DLD1 (cell line): ENCODE data around the gene EFEMP2.

Experiments
- in situ Hi-C: cut with HindIII; loops from 2 replicates; pipeline ENCODE4 v1.10.0; 2017; ENCODE audit warnings: low sequenced_read_pairs

The EFEMP2 gene

GRCh38 chr11:65885808-65886536, 13.4 kb upstream of the EFEMP2 start:
- in situ Hi-C loops, result no loop called here

DNA sequence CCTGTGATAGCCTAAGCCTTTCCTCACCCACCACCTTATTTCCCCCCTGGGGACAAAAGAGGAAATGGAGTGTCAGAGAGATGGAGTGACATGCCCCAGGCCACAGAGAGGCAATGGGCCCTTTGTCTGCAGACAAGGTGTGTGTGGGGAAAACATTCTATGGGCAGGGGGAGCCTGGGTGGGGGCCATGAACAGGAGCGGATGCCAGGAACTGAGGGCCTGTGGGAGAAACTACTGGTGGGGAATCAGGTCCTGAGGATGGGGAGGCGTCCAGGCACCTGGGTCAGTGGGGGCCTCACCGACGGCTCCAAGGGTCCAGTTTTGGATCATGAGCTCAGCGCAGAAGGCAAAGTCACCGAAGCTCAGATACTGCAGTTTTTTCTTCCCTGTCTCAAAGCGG, 12.6 kb upstream of the EFEMP2 start:
- in situ Hi-C loops, result no loop called here

- in situ Hi-C loops, result no loop called here
These were observed 12.1 kb upstream of the EFEMP2 start for GRCh38 chr11:65884716-65885092.

DNA sequence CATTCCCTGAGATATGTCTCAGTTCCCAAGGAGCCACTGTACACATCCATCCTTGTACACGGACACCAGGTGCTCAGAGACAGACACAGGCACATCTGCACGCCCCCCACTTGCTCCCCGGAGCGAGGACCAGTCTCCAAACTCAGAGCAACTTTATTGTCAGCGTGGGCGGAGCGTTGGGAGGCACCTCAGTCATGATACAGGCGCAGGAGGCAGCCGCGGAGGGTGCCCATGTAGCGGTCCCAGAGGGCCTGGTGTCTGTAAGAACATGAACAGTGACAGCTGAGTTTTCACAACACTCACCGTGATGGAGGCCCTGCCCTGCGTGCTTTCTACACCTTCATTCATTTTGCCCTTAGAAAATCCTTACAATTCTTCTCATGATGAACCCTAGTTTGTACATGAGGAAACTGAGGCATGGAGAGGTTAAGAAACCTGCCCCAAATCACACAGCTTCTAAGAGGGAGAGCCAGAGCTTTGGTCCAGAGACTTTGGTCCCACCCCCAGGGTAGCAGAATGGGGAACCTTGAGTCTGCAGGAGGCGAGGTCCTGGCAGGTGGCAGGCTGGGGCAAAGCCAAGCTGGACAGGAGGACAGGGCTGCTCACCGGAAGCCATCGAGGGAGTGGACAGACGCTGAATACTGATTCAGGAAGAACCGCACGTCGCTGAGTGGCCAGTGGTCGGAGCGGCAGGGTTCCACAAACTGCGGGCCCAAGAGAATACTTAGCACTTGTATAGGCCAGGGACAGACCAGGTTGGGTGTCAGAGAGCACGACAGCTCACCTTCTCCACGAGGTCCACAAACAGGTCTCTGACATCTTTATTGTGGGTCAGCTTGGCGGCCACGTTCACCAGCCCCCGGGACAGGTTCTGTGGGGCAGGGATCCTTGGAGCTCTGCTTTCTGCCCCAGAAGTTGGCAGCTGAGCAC, 11.5 kb upstream of the EFEMP2 start:
- in situ Hi-C loops, result no loop called here

GRCh38 chr11:65883058-65883761, 10.6 kb upstream of the EFEMP2 start:
- in situ Hi-C loops, result no loop called here

DNA sequence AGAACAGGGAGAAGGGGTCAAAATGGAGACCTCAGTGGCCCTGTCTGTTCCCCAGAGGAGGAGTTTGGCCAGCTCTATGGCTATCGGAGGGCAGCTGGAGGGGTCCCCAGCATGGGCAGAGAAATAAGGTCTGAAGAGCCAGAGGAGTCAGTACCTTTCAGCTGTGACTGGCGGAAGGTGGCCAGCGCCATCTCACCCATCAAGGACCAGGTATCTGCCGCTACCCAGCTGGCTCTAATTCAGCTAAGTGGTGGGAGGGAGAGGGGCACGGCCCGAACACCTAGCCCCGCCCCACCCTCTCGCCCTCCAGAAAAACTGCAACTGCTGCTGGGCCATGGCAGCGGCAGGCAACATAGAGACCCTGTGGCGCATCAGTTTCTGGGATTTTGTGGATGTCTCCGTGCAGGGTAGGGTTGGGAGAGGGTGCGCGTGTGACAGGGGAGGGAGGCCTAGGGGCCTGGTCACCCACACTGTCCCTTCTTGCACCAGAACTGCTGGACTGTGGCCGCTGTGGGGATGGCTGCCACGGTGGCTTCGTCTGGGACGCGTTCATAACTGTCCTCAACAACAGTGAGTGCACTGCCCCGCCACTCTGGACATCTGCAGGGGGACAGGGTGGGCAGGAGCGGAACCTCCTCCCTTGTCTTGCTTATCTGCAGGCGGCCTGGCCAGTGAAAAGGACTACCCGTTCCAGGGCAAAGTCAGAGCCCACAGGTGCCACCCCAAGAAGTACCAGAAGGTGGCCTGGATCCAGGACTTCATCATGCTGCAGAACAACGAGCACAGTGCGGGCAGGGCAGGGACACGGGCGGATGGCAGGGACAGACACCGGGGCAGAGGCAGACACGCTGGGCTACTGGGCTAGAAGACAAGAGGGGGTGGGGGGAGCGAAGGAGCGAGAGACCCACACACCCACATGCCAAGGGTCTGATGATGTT, 9.8 kb upstream of the EFEMP2 start:
- in situ Hi-C loops, result no loop called here

- in situ Hi-C loops, result no loop called here
These were observed 8.3 kb upstream of the EFEMP2 start for GRCh38 chr11:65880844-65881421.

DNA sequence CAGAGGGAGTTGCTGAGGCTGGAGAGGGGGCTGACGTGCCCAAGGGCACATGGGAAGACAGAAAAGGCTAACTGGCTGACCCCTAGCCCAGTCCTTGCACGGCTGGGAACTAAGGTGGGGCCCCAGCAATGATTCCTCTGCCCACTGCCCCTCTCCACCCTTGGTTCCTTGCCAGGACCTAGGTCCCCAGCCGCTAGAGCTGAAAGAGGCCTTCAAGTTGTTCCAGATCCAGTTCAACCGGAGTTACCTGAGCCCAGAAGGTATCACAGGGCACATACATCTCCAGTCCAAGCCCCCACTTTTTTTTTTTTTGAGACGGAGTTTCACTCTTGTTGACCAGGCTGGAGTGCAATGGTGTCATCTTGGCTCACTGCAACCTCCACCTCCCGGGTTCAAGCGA, 7.4 kb upstream of the EFEMP2 start:
- in situ Hi-C loops, result no loop called here

- in situ Hi-C loops, result no loop called here
These were observed 7.0 kb upstream of the EFEMP2 start, which contains the start of gene CTSW for GRCh38 chr11:65879617-65880016. Gene CTSW, plus strand, starts transcription at chr11:65879837. Its CDS starts 18 bp downstream, at chr11:65879855.

DNA sequence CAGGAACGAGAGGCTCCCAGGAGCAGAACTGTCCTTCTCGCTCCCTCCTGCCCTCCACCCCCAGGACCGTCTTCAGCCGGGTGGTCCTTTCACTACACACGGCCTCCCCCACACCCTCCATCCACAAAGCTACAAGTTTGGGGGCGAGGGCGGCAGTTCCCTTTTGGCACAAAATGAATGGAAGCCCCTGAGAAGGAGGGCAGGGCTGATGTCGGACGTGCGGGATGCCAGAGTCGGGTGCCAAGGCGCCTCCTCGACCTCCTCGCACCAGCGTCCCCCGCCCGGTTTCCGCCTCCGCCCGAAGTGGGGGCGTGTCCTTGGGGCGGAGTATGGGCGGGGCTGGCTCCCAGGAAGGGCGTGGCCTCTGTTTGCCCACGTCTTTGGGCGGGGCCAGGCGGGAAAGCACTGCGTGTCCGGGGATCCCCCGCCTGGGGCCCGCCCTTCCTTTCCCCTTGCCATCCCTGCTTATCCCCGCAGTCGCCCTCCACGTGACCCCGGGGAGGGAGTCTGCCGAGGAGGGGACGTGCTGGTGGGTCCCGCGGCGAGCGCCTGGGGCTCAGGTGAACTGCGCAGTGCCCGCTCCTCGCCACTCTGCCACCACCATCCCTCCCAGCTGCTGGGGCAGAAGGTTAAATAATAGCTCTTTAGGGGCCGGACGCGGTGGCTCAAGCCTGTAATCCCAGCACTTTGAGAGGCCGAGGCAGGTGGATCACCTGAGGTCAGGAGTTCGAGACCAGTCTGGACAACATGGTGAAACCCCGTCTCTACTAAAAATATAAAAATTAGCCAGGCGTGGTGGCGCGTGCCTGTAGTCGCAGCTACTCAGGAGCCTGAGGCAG, 937 bp upstream of the EFEMP2 start:
- in situ Hi-C loops, result no loop called here

GRCh38 chr11:65871811-65872548, 620 bp downstream of the EFEMP2 start:
- in situ Hi-C loops, result no loop called here

DNA sequence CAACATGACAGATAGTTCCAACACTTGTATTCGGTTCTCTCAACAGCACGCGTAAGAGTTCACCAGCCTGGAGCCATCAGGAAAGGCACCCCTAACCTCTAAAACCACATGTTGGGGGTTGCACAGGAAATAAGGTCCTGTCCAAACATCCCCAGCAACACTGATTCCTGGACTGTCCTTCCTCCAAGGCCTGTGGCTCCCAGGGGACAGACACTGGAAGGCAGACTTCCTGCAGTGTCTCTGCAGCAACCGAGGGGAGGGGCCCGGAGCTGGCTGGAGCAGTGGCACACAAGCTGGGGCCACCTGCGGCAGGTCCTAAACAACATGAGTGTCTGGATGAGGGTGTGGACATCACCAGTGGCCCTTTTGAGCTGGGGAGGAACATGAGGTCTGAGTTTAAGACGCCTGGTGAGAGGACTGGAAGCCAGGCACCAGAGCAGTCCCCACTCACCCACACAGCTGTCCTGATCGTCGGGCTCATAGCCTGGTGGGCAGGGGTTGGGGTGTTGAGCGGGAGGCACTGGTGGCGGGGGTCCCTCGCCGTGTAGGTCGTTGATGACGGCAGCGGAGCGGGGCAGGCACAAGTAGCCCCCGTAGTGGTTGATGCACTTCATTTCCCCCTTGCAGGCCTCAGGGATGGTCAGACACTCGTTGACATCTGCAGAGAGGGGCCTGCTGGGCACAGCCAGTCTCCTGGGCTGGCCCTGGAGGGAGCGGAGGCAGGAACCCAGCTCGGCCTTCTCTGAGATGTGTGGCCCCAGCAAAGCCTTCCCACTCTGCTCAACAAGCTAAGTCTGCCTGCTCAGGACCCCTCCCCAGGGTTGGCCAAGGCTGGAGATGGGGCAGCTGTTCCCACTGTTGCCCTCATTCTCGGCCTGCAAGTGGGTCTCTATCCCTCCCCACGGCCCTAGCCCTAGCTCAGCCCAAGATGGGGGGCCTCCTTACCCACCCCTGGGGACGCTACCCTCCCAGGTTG, 1.6 kb downstream of the EFEMP2 start:
- in situ Hi-C loops, result no loop called here

GRCh38 chr11:65870307-65870658, 2.3 kb downstream of the EFEMP2 start:
- in situ Hi-C loops, result no loop called here

GRCh38 chr11:65869643-65870306, 2.8 kb downstream of the EFEMP2 start:
- in situ Hi-C loops, result no loop called here

- in situ Hi-C loops, result no loop called here
These were observed 3.7 kb downstream of the EFEMP2 start for GRCh38 chr11:65868907-65869306.

DNA sequence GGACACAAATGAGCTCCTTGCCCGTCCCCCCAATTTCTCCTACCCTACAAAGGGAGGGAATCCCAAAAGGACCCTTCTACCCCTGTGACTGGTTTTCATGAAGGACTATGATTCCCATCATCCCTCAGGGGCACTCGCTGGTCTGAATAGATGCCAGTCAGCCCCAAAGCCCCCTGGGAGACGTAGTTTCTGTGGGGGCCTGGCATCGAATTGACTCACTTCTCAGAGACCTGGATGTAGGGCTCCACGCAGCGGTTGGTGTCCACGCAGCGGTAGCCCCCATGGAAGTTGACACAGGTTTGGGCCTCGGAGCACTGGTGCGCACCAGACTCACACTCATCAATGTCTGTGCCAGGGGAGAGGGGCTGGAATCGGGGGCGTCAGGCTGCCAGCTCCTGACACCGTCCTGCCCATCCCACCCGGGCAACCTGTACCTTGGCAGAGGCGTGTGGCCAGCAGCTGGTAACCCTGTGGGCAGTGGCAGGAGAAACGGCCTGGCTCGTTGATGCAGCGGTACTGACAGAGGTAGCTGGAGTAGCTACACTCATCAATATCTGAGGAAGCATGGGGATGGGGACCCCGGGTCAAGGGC, 4.4 kb downstream of the EFEMP2 start:
- in situ Hi-C loops, result no loop called here
